GM23248 (cell line): ENCODE measurements around the gene NUBPL.

Source experiments
- EZH2 ChIP-seq: fragments of 200-600 bp; sonication (generic); IDR thresholded peaks from 2 replicates; pipeline ENCODE4 v1.6.1; 2018; ENCODE audit warnings: antibody characterized with exemption, mild to moderate bottlenecking; ENCODE audit not compliant: insufficient read depth, poor library complexity, severe bottlenecking
- EZH2phosphoT487 ChIP-seq: fragments of 200-600 bp; sonication (generic); IDR thresholded peaks from 2 replicates; pipeline ENCODE4 v1.6.1; 2018; ENCODE audit warnings: antibody characterized with exemption, moderate library complexity, mild to moderate bottlenecking, low read depth; ENCODE audit not compliant: insufficient read depth

DNA sequence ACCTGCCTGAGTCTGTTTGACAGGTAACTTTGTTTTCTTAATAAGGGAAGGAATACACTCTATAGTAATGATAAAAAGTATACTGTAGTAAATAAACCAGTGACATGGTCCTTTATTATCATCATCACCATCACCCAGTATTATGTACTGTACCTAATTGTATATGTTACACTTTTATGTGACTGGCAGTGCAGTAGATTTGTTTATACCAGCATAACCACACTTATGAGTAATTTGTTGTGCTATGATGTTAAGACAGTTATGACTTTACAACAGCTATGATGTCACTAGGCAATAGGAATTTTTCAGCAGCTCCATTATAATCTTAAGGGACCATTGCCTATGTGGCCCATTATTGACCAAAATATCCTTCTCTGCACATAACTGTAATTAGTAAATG lies 155.0 kb downstream of the NUBPL start:
- TF ChIP-seq EZH2 (no peak), EZH2phosphoT487 (no peak)
